OCI-LY3 (cell line): Measurements from ENCODE around the gene FREM1.

Experiments
- CTCF ChIP-seq: fragments of 200-600, 300-600 bp; sonication (generic); IDR thresholded peaks from 2 replicates; pipeline ENCODE4 v1.5.1; 2014; ENCODE audit warnings: antibody characterized with exemption, low read length, low read depth
- EZH2phosphoT487 ChIP-seq: fragments of 200-600 bp; shearing (Covaris generic); IDR thresholded peaks from 2 replicates; pipeline ENCODE4 v1.6.1; 2018; ENCODE audit warnings: antibody characterized with exemption, mixed run types, low read depth

- no peak for TF ChIP-seq CTCF
- TF ChIP-seq EZH2phosphoT487, result no peak
Observed at GRCh38 chr9:14866200-14866749, 44.0 kb downstream of the FREM1 start.
